ENCODE results near the gene MTX3. TPM values are rescaled to one million over a fixed set of nuclear protein-coding genes. Genes with fewer than 3 reads are reported as not detected.
A peak's percentile ranks its signal among the peaks of the same experiment; 100 is the strongest.

MTX3 gene
- total and polyA plus RNA-seq, 10 of the 15 experiments (the other 5 are each of a cell fraction or from before 2014, with no cell fraction given) = 1.8 to 18.9 (median 9.3) TPM

- no peak for TF ChIP-seq PAX5 (IDR thresholded peaks at IDR 0.05; ENCODE audit: borderline replicate concordance, low read depth, low read length)
- no peak; the same call in 1 of the 2 replicates for TF ChIP-seq CBFB (IDR thresholded peaks at IDR 0.05; ENCODE audit: low read depth)
- no peak for TF ChIP-seq ATF7 (IDR thresholded peaks at IDR 0.05; ENCODE audit: low read depth)
- no peak for TF ChIP-seq CBX3 (IDR thresholded peaks at IDR 0.05; ENCODE audit: borderline replicate concordance, low read depth)
- TF ChIP-seq POLR2AphosphoS2 (IDR thresholded peaks at IDR 0.05; ENCODE audit: low read depth, low read length) = 0 out of 2 replicates have a peak, but pooled peaks have one; percentile 25
- TF ChIP-seq HDGF (IDR thresholded peaks at IDR 0.05) = peak; percentile 60; the same call in 1 of the 2 replicates
- TF ChIP-seq RELA (IDR thresholded peaks at IDR 0.05; ENCODE audit: borderline replicate concordance, partially characterized antibody) = peak; percentile 6
- TF ChIP-seq RBBP5 (conservative IDR thresholded peaks at IDR 0.05) = 0 out of 2 replicates have a peak, but pooled peaks have one; percentile 50
- TF ChIP-seq, protein P1, sequence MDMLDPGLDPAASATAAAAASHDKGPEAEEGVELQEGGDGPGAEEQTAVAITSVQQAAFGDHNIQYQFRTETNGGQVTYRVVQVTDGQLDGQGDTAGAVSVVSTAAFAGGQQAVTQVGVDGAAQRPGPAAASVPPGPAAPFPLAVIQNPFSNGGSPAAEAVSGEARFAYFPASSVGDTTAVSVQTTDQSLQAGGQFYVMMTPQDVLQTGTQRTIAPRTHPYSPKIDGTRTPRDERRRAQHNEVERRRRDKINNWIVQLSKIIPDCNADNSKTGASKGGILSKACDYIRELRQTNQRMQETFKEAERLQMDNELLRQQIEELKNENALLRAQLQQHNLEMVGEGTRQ (IDR thresholded peaks at IDR 0.05; ENCODE audit: borderline replicate concordance, low read depth, low read length) = no peak; the same call in 1 of the 2 replicates
- TF ChIP-seq PML (IDR thresholded peaks at IDR 0.05; ENCODE audit: low read length) = no peak; the same call in 1 of the 2 replicates
- TF ChIP-seq SP1 (IDR thresholded peaks at IDR 0.05; ENCODE audit: low read depth, low read length) = no peak
- TF ChIP-seq, protein P2, sequence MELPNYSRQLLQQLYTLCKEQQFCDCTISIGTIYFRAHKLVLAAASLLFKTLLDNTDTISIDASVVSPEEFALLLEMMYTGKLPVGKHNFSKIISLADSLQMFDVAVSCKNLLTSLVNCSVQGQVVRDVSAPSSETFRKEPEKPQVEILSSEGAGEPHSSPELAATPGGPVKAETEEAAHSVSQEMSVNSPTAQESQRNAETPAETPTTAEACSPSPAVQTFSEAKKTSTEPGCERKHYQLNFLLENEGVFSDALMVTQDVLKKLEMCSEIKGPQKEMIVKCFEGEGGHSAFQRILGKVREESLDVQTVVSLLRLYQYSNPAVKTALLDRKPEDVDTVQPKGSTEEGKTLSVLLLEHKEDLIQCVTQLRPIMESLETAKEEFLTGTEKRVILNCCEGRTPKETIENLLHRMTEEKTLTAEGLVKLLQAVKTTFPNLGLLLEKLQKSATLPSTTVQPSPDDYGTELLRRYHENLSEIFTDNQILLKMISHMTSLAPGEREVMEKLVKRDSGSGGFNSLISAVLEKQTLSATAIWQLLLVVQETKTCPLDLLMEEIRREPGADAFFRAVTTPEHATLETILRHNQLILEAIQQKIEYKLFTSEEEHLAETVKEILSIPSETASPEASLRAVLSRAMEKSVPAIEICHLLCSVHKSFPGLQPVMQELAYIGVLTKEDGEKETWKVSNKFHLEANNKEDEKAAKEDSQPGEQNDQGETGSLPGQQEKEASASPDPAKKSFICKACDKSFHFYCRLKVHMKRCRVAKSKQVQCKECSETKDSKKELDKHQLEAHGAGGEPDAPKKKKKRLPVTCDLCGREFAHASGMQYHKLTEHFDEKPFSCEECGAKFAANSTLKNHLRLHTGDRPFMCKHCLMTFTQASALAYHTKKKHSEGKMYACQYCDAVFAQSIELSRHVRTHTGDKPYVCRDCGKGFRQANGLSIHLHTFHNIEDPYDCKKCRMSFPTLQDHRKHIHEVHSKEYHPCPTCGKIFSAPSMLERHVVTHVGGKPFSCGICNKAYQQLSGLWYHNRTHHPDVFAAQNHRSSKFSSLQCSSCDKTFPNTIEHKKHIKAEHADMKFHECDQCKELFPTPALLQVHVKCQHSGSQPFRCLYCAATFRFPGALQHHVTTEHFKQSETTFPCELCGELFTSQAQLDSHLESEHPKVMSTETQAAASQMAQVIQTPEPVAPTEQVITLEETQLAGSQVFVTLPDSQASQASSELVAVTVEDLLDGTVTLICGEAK (IDR thresholded peaks at IDR 0.05; ENCODE audit: borderline replicate concordance) = peak; percentile 96
- no peak for TF ChIP-seq MYC (IDR thresholded peaks at IDR 0.05; ENCODE audit: insufficient read depth, insufficient read length, insufficient replicate concordance, low read length, severe bottlenecking)
- no peak for TF ChIP-seq NFIC (IDR thresholded peaks at IDR 0.05; ENCODE audit: low read depth, low read length)
- no peak for TF ChIP-seq ZNF207 (IDR thresholded peaks at IDR 0.05; ENCODE audit: borderline replicate concordance)
- no peak for TF ChIP-seq E2F8 (IDR thresholded peaks at IDR 0.05; ENCODE audit: low read depth, partially characterized antibody)
- no peak for TF ChIP-seq SRF (IDR thresholded peaks at IDR 0.05; ENCODE audit: low read depth in 2 of 2, low read length in 2 of 2)
- no peak; the same call in 1 of the 2 replicates for TF ChIP-seq ASH2L (IDR thresholded peaks at IDR 0.05; ENCODE audit: borderline replicate concordance, low read depth)
- TF ChIP-seq, protein P3, sequence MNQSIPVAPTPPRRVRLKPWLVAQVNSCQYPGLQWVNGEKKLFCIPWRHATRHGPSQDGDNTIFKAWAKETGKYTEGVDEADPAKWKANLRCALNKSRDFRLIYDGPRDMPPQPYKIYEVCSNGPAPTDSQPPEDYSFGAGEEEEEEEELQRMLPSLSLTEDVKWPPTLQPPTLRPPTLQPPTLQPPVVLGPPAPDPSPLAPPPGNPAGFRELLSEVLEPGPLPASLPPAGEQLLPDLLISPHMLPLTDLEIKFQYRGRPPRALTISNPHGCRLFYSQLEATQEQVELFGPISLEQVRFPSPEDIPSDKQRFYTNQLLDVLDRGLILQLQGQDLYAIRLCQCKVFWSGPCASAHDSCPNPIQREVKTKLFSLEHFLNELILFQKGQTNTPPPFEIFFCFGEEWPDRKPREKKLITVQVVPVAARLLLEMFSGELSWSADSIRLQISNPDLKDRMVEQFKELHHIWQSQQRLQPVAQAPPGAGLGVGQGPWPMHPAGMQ (IDR thresholded peaks at IDR 0.05; ENCODE audit: borderline replicate concordance) = no peak
- TF ChIP-seq ZNF217 (IDR thresholded peaks at IDR 0.05) = no peak
- no peak for TF ChIP-seq KDM1A (IDR thresholded peaks at IDR 0.05; ENCODE audit: borderline replicate concordance)
These were observed at the start of gene MTX3 (continued) for GRCh38 chr5:79990598-79991507.

Data from GM12878 (cell line).